Hepatic stellate cell (primary cell): ENCODE measurements around the gene NPIPB8.
"Not testable (repeated sequence)": the region's sequence is repeated elsewhere in the genome, so short reads cannot be mapped to it uniquely, and the experiment has no call there.

Source experiments
- DNase-seq: peaks from one replicate; pipeline ENCODE4 v3.0.0; 2011; ENCODE audit warnings: low spot score

Gene NPIPB8

GRCh38 chr16:28607116-28607623, 30.7 kb upstream of the NPIPB8 start:
- no peak for DNase-seq

- not testable (repeated sequence) for DNase-seq
Measured at GRCh38 chr16:28607681-28608495, 30.0 kb upstream of the NPIPB8 start.

GRCh38 chr16:28608496-28608808, 29.4 kb upstream of the NPIPB8 start:
- DNase-seq, result not testable (repeated sequence)

GRCh38 chr16:28608867-28609596, 28.8 kb upstream of the NPIPB8 start:
- DNase-seq, result not testable (repeated sequence)

- no peak for DNase-seq
Measured at GRCh38 chr16:28609631-28610594, 28.0 kb upstream of the NPIPB8 start, which contains the start of gene SULT1A1. TSS of gene SULT1A1 (minus strand) at chr16:28610044. CDS start at chr16:28608855, 1,189 bp downstream.

- no peak for DNase-seq
Measured at GRCh38 chr16:28610595-28611191, 27.2 kb upstream of the NPIPB8 start.

GRCh38 chr16:28612359-28613280, 25.2 kb upstream of the NPIPB8 start:
- not testable (repeated sequence) for DNase-seq

GRCh38 chr16:28613912-28614311, 24.0 kb upstream of the NPIPB8 start:
- DNase-seq, result not testable (repeated sequence)

GRCh38 chr16:28614561-28614960, 23.3 kb upstream of the NPIPB8 start:
- not testable (repeated sequence) for DNase-seq

GRCh38 chr16:28615486-28616223, 22.2 kb upstream of the NPIPB8 start:
- not testable (repeated sequence) for DNase-seq

- DNase-seq, result not testable (repeated sequence)
Measured at GRCh38 chr16:28616224-28616577, 21.7 kb upstream of the NPIPB8 start.

- DNase-seq, result no peak
Measured at GRCh38 chr16:28616636-28617035, 21.2 kb upstream of the NPIPB8 start.

GRCh38 chr16:28617874-28618273, 20.0 kb upstream of the NPIPB8 start:
- DNase-seq, result no peak

- DNase-seq, result not testable (repeated sequence)
Measured at GRCh38 chr16:28620316-28620715, 17.5 kb upstream of the NPIPB8 start.

GRCh38 chr16:28621481-28622155, 16.2 kb upstream of the NPIPB8 start:
- no peak for DNase-seq

GRCh38 chr16:28622532-28623171, 15.2 kb upstream of the NPIPB8 start:
- DNase-seq, result not testable (repeated sequence)

- DNase-seq, result no peak
Measured at GRCh38 chr16:28623172-28623711, 14.6 kb upstream of the NPIPB8 start.

GRCh38 chr16:28630905-28631304, 7.0 kb upstream of the NPIPB8 start:
- DNase-seq, result not testable (repeated sequence)
